ENCODE data around the gene B4GALNT1. TPM values are rescaled to one million over a fixed set of nuclear protein-coding genes. Genes with fewer than 3 reads are reported as not detected.
"Not testable (repeated sequence)": the region's sequence is repeated elsewhere in the genome, so short reads cannot be mapped to it uniquely, and the experiment has no call there.

The B4GALNT1 gene
- polyA plus RNA-seq, 1 donor from 2014 or later: 99.9 TPM

- no peak overlapping the region for H3K4me2 ChIP-seq (ENCODE audit: low read length)
- H3K4me3 ChIP-seq (ENCODE audit: low read length): no peak overlapping the region
- no peaks in the 10 kb centered on the region for H3K36me3 ChIP-seq (ENCODE audit: insufficient read depth, low read length)
- no peaks in the 10 kb centered on the region for H3K9me2 ChIP-seq (ENCODE audit: insufficient read depth, low read length)
- H4K20me1 ChIP-seq (ENCODE audit: insufficient read depth): no peaks in the 10 kb centered on the region
- H3K27ac ChIP-seq (ENCODE audit: low read length): no peak overlapping the region
- H3K27me3 ChIP-seq (ENCODE audit: insufficient read depth, low read depth, low read length): no peaks in the 10 kb centered on the region
- no peak overlapping the region for H3K9ac ChIP-seq (ENCODE audit: low read length)
- no peaks in the 10 kb centered on the region for H3K79me2 ChIP-seq (replicated peaks; ENCODE audit: insufficient read depth, low read length)
- TF ChIP-seq CTCF (IDR thresholded peaks at IDR 0.05; ENCODE audit: poor library complexity, severe bottlenecking): no peak
- TF ChIP-seq TAF1 (IDR thresholded peaks at IDR 0.05; ENCODE audit: low read depth): no peak
- no peak for TF ChIP-seq REST (IDR thresholded peaks at IDR 0.05; ENCODE audit: borderline replicate concordance)
- H2AFZ ChIP-seq (ENCODE audit: low read depth, low read length): no peak overlapping the region
- no peaks in the 10 kb centered on the region for H3F3A ChIP-seq (ENCODE audit: insufficient read depth, low read length, poor library complexity, severe bottlenecking)
- no peaks in the 10 kb centered on the region for H3K9me3 ChIP-seq (ENCODE audit: low read length)
Observed at GRCh38 chr12:57666897-57667296, 33.9 kb upstream of the B4GALNT1 start.

GRCh38 chr12:57665066-57665820 is 32.2 kb upstream of the B4GALNT1 start:
- H3K4me3 ChIP-seq (ENCODE audit: low read length); H3K79me2 ChIP-seq (replicated peaks; ENCODE audit: insufficient read depth, low read length); H3K36me3 ChIP-seq (ENCODE audit: insufficient read depth, low read length); H3K27ac ChIP-seq (ENCODE audit: low read length); H3F3A ChIP-seq (ENCODE audit: insufficient read depth, low read length, poor library complexity, severe bottlenecking); H2AFZ ChIP-seq (ENCODE audit: low read depth, low read length); H3K9me3 ChIP-seq (ENCODE audit: low read length); H3K9ac ChIP-seq (ENCODE audit: low read length); H3K4me2 ChIP-seq (ENCODE audit: low read length); H4K20me1 ChIP-seq (ENCODE audit: insufficient read depth); H3K27me3 ChIP-seq (ENCODE audit: insufficient read depth, low read depth, low read length); H3K9me2 ChIP-seq (ENCODE audit: insufficient read depth, low read length): not testable (repeated sequence)

- TF ChIP-seq EP300 (conservative IDR thresholded peaks at IDR 0.05; ENCODE audit: poor library complexity, severe bottlenecking) (no peak), POLR2AphosphoS5 (IDR thresholded peaks at IDR 0.05) (no peak), RAD21 (conservative IDR thresholded peaks at IDR 0.05) (no peak), EZH2 (IDR thresholded peaks at IDR 0.05; ENCODE audit: borderline replicate concordance, insufficient read depth, low read length, poor library complexity, severe bottlenecking) (no peak), REST (IDR thresholded peaks at IDR 0.05; ENCODE audit: borderline replicate concordance) (no peak), MXI1 (conservative IDR thresholded peaks at IDR 0.05; ENCODE audit: poor library complexity, severe bottlenecking) (no peak), SMC3 (conservative IDR thresholded peaks at IDR 0.05; ENCODE audit: poor library complexity) (no peak), TAF1 (IDR thresholded peaks at IDR 0.05; ENCODE audit: low read depth) (no peak)
- Histone ChIP-seq H2AFZ (ENCODE audit: low read depth, low read length) (no peak overlapping the region), H3K4me2 (ENCODE audit: low read length) (no peak overlapping the region), H3K79me2 (replicated peaks; ENCODE audit: insufficient read depth, low read length) (no peaks in the 10 kb centered on the region), H3K27me3 (ENCODE audit: insufficient read depth, low read depth, low read length) (no peaks in the 10 kb centered on the region), H3F3A (ENCODE audit: insufficient read depth, low read length, poor library complexity, severe bottlenecking) (no peaks in the 10 kb centered on the region), H3K36me3 (ENCODE audit: insufficient read depth, low read length) (no peaks in the 10 kb centered on the region), H3K9ac (ENCODE audit: low read length) (no peak overlapping the region), H3K27ac (ENCODE audit: low read length) (no peak overlapping the region), H4K20me1 (ENCODE audit: insufficient read depth) (no peaks in the 10 kb centered on the region), H3K9me3 (ENCODE audit: low read length) (no peaks in the 10 kb centered on the region), H3K9me2 (ENCODE audit: insufficient read depth, low read length) (no peaks in the 10 kb centered on the region), H3K4me3 (ENCODE audit: low read length) (no peak overlapping the region)
Observed at GRCh38 chr12:57661376-57661775, 28.4 kb upstream of the B4GALNT1 start.

Measured in neural cell (in vitro differentiated cells).